HG03432 (cell line): Measurements from ENCODE around the gene HIPK2.

Source experiments
- ATAC-seq: cut with Tn5 transposase; IDR thresholded peaks from one replicate; pipeline ENCODE4 v1.9.1; 2021; ENCODE audit warnings: mild to moderate bottlenecking, moderate library complexity; ENCODE audit not compliant: unreplicated experiment

HIPK2 gene

DNA sequence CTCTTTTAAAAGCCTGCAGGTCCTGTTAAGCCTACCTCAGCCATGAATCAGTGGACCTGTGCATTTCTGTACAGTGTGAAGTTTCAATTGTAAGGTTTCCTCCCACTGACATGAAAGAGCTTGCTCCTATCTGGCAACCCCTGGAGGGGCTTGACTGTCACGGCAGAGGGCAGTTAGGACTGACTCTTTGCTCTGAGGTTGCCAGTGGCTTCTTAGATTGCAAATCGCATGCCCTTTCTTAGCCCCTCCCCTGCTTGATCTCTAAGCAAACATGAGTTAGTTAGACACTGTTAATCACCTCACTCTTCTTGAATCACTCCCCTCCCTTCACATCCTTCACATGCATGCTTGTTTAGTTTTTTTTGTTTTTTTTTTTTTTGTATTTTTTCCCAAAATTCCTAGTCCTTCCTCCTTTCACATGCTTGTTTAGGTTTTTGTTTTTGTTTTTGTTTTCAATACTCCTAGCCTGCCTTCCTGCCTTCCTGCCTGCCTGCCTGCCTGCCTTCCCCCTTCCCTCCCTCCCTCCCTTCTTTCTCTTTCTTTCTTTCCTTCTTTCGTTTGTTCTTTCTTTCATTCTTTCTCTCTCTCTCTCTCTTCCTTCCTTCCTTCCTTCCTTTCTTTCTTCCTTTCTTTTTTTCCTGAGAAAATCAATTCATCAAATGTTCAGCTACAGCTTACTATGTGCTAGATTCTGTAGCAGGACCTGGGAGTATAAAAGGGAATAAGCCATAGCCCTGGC, 6.0 kb upstream of the HIPK2 start:
- ATAC-seq: no peak

DNA sequence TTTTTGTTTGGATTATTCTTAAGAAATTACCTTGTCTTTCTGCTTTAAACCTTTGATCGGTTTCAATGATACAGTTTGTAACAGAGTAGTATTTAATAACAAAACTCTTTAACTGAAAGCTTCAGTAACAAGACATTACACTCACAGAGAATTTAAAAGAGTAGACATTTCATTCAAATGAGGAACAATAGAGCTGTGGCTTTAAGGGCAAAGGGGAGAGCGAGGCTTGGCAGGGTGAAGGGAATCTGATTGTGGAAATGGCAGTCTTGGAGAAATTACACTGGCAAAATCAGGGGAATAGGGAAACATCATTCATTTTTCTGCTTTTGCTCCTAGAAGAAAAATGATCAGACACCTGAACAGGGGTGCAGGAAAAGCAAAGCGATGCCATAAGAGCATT, 5.1 kb upstream of the HIPK2 start:
- ATAC-seq: no peak

GRCh38 chr7:139777133-139777891, 486 bp downstream of the HIPK2 start:
- ATAC-seq: peak; percentile 30

GRCh38 chr7:139776486-139777132, 1.2 kb downstream of the HIPK2 start:
- no peak for ATAC-seq

DNA sequence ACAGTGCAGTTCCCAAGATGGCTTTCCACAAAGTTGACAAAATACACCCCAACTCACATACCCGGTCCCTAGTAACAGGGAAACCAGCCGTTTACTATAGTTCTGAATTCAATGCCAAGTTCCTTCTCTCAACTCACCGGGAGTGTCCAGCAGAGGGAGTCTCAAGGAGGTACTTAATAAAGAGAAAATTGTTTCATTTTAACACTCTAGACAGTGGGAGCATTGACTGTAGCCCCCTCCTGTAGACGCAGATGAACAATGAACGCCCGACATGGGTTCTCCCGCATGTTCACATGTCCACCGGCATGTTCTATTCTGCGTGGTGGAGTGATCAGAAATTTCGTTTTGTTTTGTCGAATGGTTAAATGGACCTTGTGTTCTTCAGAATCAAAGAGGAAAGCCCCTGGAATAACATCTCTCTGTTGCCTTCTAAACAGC, 1.9 kb downstream of the HIPK2 start:
- peak; percentile 19 for ATAC-seq

GRCh38 chr7:139774376-139774775, 3.4 kb downstream of the HIPK2 start:
- ATAC-seq: no peak

- ATAC-seq: no peak
Observed at GRCh38 chr7:139773371-139773770, 4.4 kb downstream of the HIPK2 start.

DNA sequence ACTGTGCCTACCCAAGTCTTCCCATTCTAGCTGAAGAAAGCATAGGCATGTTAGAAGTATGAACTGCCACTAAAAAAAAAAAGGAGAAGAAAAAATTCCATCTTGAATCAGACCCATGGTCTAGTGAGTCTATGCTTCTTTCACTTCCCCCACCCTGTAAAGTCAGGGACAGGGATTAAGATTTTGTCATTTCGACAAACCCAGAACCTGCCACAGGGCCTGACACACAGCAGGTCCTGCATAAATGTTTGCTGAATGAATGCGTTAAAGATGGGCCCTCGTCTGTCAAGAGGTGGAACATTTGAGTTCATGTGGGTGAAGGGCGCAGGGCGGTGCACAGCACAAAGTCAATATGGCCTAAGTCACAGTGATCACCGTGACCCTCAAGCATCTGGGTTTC, 4.9 kb downstream of the HIPK2 start:
- no peak for ATAC-seq

DNA sequence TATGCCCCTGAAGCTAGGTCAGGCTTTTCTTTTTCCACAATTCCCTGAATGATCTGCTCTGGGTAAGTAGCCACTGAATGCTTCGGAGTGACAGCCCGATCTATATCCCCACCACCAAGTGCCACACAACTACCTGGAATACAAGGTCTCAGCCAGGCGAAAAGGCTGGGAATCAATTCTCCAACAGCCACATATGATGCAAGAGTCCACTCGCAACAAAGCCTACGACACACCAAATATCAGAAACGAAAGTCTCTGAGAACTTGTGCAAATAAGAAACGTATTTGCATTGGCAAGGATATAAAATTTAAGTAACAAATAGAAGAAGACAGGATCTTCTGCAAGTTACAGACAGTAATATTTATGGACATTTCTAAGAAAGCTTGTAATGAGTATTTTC, 5.7 kb downstream of the HIPK2 start:
- ATAC-seq: no peak

DNA sequence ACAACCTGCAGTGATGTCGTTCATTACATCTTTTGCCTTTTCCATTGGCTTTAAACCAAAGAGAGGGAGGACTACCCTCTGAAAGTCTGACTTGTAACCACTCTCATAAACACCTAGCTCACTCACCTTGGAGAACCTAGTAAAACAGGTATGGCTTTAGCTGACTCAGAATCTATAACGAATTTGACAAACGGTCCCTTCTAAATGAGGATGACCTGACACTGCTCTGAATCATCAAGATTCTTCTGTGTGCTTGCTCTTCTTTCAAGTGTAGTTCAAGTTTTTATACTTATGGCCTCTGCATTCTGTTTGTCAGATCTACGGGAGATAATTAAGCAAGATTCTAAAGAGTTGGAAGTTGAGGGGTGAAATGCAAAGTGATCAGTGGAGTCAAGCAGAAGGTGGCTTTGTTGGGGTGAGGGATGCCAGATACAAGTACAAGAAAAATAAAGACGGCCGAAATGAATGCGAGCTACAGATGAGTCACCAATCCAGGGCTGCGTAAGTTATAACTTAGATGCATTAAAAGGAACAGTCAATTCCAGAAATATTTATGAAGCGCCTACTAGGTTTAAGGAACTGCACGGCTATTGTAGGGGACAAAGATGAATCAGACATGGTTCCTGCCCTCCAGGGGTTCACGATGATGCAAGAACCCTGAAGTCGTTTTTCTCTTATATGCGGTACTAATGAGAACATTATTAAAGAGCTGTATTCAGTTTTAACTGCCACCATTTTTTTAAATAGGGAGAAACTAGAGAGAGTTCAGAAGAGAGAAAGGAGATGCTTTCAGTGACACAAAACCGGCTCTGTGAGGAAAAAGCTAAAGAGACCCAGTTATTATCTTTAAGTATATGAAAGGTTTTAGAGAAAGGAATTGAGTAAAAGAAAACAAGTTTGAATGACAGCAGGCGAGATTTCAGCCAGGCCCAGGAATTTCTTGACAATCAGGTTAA, 6.5 kb downstream of the HIPK2 start:
- no peak for ATAC-seq

- ATAC-seq: no peak
Observed at GRCh38 chr7:139769761-139770160, 8.0 kb downstream of the HIPK2 start.

GRCh38 chr7:139769066-139769465, 8.7 kb downstream of the HIPK2 start:
- no peak for ATAC-seq

DNA sequence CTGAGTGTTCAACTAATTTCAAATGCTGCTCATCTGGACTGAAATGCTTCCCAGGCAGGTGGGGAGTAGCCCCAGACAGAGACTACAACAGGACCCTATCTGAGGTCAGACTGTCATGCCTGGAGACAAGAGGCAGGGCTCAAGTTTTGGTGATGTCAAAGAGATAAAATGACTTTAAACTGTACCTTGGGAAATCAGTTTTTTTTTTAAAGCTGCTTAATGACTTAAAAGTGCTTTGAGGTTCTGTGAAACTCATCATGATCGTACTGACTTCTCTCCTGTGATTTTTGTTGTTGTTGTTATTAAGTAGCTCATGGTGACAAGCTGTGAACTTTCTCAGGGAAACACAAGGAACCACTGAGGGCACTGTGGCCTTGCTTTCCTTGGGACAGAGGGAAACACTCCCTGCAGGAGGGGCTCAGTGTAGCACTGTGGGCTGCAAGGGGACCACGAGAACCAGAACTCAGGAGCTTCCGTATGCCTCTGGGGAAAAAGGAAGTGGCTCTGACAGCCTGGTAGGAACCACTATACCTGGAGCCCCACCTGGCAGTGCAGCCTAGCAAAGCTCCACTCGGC, 9.5 kb downstream of the HIPK2 start:
- ATAC-seq: no peak

GRCh38 chr7:139767561-139767982, 10.2 kb downstream of the HIPK2 start:
- peak; percentile 93 for ATAC-seq

- ATAC-seq: no peak
Observed at GRCh38 chr7:139765143-139765542, 12.7 kb downstream of the HIPK2 start.

GRCh38 chr7:139763330-139763729, 14.5 kb downstream of the HIPK2 start:
- ATAC-seq: no peak

- no peak for ATAC-seq
Observed at GRCh38 chr7:139762886-139763285, 14.9 kb downstream of the HIPK2 start.

GRCh38 chr7:139758388-139758787, 19.4 kb downstream of the HIPK2 start:
- ATAC-seq: no peak

DNA sequence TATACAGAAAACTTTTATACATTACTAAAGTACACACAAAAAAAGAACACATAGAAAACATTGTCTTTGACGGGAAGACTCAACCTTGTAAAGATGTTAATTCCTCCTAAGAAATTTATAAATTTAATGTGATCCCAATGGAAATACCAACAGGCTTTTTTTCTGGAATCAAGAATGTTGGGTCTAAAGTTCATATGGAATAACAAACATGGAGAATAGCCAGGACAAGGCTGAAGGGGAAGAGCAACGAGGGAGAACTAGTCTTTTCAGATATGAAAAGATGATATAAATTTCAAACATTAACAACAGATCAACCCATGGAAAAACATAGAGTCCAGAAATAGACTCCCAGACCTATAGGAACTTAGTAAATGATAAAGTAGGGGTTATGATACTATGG, 19.8 kb downstream of the HIPK2 start:
- ATAC-seq: no peak

DNA sequence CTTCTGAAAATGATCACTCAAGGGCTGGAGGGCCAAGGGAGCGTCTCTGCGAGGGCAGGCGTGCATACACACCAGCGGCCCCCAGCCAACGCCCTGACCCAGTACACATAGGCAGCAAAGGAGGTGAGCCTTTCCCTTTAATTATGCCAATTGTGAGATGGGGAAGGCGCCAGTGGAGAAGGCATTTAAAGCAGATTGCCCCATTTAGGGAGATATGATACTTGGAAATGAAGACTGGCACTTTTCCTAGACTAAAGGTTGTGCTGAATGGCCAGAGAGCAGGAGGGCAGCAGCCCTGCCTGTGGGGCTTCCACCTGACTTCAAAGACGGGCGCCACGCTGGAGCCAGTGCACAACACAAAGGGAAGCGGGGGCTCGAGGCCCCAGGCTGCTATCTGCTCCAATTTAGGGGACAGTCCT, 24.1 kb downstream of the HIPK2 start:
- no peak for ATAC-seq
